ENCODE data around the gene NOX5.

The NOX5 gene

DNA sequence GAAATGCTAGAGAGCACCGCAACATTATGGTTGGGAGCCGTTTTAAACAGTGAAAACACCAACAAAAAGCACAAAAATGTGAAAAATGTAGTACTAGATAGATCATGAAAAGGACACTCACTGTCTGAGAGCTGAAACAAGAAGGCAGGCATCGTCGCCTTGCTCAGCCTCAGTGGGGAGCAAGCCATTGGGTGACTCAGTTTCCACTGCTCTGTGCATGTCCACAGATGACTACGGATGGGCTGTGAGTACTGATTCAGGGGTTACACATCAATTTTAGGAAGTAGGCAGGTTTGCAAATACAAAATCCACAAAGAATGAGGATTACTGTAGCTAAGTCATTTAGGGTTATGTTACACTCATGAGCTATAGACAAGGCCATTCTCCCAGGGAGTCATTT, 10.8 kb downstream of the NOX5 start:
- no peak for DNase-seq

DNA sequence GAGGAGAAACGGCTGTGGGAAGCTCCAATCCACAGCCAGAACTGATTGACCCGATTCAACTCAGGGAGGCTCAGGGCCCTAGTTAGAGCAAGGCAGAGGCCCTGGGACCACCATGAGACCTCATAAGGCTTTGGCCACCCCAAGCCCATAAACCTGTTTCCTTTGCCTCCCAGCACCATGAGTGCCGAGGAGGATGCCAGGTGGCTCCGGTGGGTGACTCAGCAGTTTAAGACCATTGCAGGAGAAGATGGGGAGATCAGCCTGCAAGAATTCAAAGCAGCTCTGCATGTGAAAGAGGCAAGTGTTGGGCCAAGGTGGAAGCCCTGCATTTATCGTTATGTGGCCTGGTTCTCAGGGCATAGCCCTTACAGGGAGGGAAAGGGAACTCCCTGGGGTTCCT, 11.9 kb downstream of the NOX5 start:
- DNase-seq, result no peak

DNA sequence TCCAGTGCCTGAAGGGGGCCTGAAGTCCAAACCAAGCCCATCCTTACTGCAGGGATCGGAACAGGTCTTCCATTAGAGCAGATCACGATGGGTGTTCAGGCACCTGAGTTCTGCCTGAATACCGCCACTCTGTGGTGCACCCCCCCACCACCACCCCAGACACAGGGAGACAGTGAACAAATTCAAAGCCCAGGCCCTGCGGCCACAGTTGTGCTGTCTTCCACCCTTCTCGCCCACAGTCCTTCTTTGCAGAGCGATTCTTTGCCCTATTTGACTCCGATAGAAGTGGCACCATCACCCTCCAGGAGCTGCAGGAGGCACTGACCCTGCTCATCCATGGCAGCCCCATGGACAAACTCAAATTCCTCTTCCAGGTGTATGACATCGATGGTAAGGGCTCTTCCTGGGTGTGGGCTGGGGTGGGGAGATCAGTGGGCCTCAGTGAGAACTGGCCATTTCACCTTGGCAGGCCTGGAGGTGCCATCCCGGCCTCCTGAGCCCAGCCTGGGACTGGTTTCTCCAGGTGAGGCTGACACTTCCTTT, 13.6 kb downstream of the NOX5 start:
- DNase-seq, result no peak

- peak; percentile 31 for DNase-seq
These were observed 16.8 kb downstream of the NOX5 start for GRCh38 chr15:69031013-69032001.

DNA sequence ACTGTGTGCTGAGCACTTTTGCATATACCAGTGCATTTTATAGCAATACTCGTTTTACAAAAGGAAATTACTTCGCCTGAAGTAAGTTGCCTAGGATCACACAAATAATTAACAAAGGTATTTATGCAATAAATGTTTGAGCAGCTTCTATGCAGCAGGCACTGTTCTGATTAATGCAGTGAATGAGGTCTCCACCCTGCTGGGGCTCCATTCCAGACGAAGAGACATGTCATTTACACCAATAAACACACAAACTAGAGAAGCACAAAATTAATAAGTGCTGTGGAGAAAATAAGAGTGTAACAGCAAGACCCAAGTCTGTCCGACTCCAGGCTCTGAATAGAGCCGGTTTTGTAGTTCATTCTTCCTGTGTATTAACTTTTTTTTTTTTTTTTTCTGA, 17.5 kb downstream of the NOX5 start:
- DNase-seq, result no peak

GRCh38 chr15:69032703-69033373, 18.3 kb downstream of the NOX5 start:
- no peak for DNase-seq

- no peak for DNase-seq
These were observed 19.9 kb downstream of the NOX5 start for GRCh38 chr15:69034352-69034751.

DNA sequence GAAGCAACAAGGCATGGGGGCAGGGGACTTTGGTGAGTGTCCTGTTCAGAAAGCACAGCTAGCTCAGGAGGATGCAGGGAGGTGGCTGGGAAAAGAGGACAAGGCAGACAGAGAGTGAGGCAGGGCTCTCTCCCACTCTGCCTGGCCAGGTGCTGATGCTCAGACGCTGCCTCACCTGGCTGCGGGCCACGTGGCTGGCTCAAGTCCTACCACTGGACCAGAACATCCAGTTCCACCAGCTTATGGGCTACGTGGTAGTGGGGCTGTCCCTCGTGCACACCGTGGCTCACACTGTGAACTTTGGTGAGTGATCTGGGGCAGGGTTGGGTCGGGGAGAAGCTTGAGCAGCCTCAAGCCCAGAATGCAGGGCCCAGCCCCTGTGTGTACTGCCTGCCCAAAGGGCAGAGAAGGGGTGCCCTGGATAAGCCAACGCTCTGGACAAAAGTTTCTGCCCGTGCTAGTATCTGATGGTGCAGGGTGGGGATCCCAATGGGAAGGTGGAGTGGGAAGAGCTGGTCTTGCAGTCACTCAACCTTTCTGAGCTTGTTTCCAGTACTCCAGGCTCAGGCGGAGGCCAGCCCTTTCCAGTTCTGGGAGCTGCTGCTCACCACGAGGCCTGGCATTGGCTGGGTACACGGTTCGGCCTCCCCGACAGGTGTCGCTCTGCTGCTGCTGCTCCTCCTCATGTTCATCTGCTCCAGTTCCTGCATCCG, 20.9 kb downstream of the NOX5 start:
- DNase-seq, result no peak

DNA sequence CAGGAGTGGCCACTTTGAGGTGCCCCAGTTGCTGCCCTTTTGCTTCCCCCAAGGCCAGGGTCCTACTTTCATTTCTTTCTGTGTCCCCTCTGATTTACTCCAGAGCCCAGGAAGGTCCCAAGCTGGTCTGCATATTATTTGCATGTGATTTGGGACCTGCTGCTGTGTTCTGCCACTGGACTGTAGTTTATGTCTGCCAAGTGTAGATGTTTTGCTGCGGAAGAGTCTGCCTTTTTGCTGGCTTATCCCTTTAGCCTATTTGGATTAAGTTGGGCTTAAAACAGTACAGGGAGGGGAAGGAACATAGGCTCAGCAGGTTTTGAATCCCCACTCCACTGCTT, 21.4 kb downstream of the NOX5 start:
- DNase-seq, result no peak

DNA sequence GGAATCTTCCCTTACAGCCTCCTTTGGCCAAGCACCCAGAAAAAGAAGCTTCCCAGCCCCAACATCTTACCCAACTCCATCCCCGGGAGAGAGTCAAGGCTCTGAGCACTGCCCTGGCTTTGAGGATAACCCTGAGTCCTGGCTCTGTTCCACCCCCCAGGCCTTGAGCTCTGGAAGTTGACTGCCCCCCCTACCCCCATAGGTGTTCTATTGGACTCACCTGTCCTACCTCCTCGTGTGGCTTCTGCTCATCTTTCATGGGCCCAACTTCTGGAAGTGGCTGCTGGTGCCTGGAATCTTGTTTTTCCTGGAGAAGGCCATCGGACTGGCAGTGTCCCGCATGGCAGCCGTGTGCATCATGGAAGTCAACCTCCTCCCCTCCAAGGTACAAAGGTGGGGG, 22.3 kb downstream of the NOX5 start:
- no peak for DNase-seq

DNA sequence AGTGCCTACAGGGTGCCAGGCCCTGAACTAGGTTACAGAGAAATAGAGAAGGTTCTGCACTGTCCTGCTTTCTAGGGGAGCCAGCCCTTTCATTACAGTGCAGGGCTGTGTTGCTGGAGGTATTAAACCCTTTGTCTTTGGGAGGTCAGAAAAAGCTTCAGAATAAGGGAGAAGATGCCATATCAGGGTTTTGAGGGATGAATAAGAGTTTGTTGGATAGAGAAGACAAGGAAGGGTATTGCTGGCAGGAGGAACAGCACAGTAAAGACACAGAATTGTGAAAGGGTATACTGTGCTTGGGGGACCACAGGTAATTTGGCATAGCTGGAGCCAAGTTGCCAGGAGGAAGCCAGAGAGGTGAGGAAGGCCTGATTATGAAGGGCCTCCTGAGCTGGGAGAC, 23.0 kb downstream of the NOX5 start:
- DNase-seq, result no peak

GRCh38 chr15:69037977-69038376, 23.5 kb downstream of the NOX5 start:
- no peak for DNase-seq

DNA sequence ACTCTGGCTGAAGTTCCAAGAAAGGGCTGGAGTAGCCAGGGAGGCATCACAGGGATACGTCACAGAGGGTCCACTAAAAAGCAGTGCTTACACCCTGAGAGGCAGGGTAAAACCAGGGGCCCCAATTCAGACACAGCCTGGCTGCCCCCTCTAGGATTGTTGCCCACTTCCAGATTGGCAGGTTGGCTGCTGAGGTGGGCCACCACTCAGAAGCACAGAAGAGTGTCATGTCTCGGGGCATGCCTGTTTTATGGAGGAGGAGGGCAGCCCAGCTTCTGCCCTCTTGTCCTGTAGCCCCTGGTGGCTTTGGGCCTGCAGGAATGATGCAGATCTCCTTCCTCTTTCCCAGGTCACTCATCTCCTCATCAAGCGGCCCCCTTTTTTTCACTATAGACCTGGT, 24.0 kb downstream of the NOX5 start:
- DNase-seq, result no peak

GRCh38 chr15:69039516-69040225, 25.2 kb downstream of the NOX5 start:
- no peak for DNase-seq

GRCh38 chr15:69042531-69042930, 28.0 kb downstream of the NOX5 start:
- no peak for DNase-seq

DNA sequence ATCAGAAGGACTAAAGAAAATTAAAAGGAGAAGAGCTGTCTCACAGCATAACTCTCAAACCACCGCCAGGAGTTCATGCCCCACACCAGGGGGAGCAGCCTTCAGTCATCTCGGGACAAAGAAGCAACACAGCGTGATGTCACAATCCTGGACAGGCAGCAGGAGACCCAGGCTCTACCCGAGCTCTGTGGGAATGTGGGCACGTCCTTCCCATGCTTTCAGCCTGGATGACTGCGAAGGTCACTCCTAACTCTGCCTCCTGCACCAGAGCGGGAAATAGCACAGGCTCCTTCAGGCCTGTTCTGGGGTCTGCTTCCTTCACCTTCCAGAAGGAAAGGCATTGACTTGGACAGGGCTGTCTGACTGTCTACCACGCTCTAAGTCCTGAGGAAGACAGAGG, 31.3 kb downstream of the NOX5 start:
- DNase-seq, result no peak

DNA sequence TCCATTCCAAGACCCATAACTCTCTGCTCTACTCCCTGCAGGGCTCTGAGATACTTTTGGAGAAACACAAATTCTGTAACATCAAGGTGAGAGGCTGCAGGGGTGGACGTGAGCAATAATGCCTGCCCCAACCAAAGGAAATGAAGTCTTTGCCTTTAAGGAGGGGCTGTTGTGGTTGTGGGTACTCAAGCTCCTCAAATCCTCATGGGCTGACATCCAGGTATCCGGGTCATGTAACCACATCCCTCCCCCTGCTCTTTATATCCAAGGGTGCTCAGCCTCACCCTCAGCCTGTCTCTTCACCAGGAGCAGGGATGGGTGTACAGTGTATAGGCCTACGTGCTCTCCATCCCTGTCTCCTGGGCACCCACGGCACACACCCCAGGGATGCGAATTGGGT, 32.3 kb downstream of the NOX5 start:
- DNase-seq, result no peak

GRCh38 chr15:69049976-69050375, 35.5 kb downstream of the NOX5 start:
- no peak for DNase-seq

DNA sequence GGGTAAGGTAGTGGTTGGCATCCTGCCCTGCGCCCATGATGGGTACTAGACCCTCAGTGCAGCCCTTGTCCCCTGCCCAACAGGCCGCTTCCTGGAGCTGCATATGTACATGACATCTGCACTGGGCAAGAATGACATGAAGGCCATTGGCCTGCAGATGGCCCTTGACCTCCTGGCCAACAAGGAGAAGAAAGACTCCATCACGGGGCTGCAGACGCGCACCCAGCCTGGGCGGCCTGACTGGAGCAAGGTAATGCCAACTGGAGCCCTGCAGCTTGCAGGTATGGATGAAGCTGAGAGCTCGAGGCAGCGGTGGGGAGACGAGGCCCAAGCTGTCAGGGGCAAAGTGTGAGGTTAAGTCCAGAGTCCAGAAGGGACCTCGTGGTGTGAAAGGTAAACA, 40.8 kb downstream of the NOX5 start:
- no peak for DNase-seq

- DNase-seq, result no peak
These were observed 41.9 kb downstream of the NOX5 start for GRCh38 chr15:69056365-69056764.

GRCh38 chr15:69058830-69059556, 44.5 kb downstream of the NOX5 start:
- DNase-seq, result peak; percentile 76

DNA sequence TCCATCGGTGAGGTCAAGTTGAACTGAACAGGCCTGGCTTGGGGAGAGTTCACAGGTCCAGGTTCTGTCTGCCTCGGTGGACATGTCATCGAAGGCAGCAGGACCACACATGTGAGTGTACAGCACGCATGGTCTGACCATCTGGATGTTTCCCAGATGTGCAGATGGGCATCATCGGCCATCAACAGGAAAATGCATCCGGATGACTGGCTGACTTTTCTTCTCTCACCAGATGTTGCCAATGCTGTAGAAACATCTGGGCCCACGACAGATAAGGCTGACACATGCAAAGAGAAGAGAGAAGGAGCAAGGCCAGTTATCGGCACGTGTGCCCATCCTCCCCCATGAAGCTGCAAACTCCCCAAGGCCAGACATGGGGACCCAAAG, 45.1 kb downstream of the NOX5 start:
- DNase-seq, result no peak

Measured in activated T-cell treated with anti-CD3 and anti-CD28 coated beads, Interleukin-2, amount 50 U/mL, for 1 hour (primary cell).